GM12878 (cell line): ENCODE measurements around the gene PELI2. TPM values are rescaled to one million over a fixed set of nuclear protein-coding genes. Genes with fewer than 3 reads are reported as not detected.

ENCODE experiments used
- ATAC-seq: fragments of 200-7000 bp; cut with Tn5 transposase; 3 replicates; pipeline ENCODE4 v1.9.1; 2020; ENCODE audit warnings: mild to moderate bottlenecking, moderate library complexity
- BruUV-seq: library from RNA; stranded (reverse); fragments of 400-500 nt; replicated peaks from 2 replicates; lab custom pipeline; 2021; lab: Mats Ljungman, UMichigan
- CTCF ChIA-PET: fragments of 300-600 bp; sonication (Branson Sonifier 250); formaldehyde crosslinking; extraction: SDS; loops from one replicate; lab custom pipeline; 2021; ENCODE audit warnings: inconsistent platforms; lab: Yijun Ruan, JAX
- POLR2A ChIA-PET: fragments of 350-600 bp; formaldehyde crosslinking; extraction: SDS; loops from one replicate; lab custom pipeline; 2021; ENCODE audit warnings: inconsistent platforms; lab: Charles Lee
- RAD21 ChIA-PET: fragments of 300-600 bp; sonication (Branson Sonifier 250); formaldehyde crosslinking; loops from one replicate; lab custom pipeline; 2023; ENCODE audit warnings: antibody characterized with exemption; ENCODE audit not compliant: unreplicated experiment; lab: Charles Lee
- SMC1A ChIA-PET: fragments of 300-600 bp; sonication (Branson Sonifier 250); formaldehyde crosslinking; loops from one replicate; lab custom pipeline; 2023; ENCODE audit not compliant: unreplicated experiment, uncharacterized antibody; lab: Charles Lee
- DNase-seq: peaks from one replicate; pipeline ENCODE4 v3.0.0-alpha.2; 2011; ENCODE audit warnings: low read depth, low spot score
- FAIRE-seq: peaks from 3 replicates; lab custom pipeline; 2011; peaks lifted over from hg19 to GRCh38; lab: Jason Lieb, UNC
- H2AFZ ChIP-seq: 2 replicates; pipeline ENCODE4 v1.6.0; 2011; ENCODE audit warnings: low read depth, low read length, control low read depth; ENCODE audit not compliant: control insufficient read depth
- H3K27ac ChIP-seq: 2 replicates; pipeline ENCODE4 v1.5.1; 2011; ENCODE audit warnings: control low read depth; ENCODE audit not compliant: control insufficient read depth, insufficient read depth
- H3K27me3 ChIP-seq, 2 experiments: replicated peaks in 1 of 2; 2 replicates each; pipeline versions ENCODE4 v1.6.0 to v1.6.1; 2011; ENCODE audit warnings: low read length in 1 of 2; ENCODE audit not compliant: control insufficient read depth in 2 of 2, insufficient read depth in 2 of 2
- H3K36me3 ChIP-seq, 2 experiments: 2 replicates each; pipeline ENCODE4 v1.5.1; 2011; ENCODE audit warnings: low read length in 1 of 2; ENCODE audit not compliant: control insufficient read depth in 2 of 2, insufficient read depth in 2 of 2
- H3K4me1 ChIP-seq: 2 replicates; pipeline ENCODE4 v1.6.1; 2011; ENCODE audit warnings: mild to moderate bottlenecking, low read length, moderate library complexity, mixed read lengths; ENCODE audit not compliant: control insufficient read depth, insufficient read depth
- H3K4me2 ChIP-seq: 2 replicates; pipeline ENCODE4 v1.6.0; 2011; ENCODE audit warnings: control low read depth; ENCODE audit not compliant: control insufficient read depth, insufficient read depth
- H3K4me3 ChIP-seq: fragments of 200-600 bp; sonication (generic); 2 replicates; pipeline ENCODE4 v1.5.1; 2016
- H3K79me2 ChIP-seq: 2 replicates; pipeline ENCODE4 v1.6.0; 2011; ENCODE audit warnings: low read length; ENCODE audit not compliant: control insufficient read depth, insufficient read depth
- H3K9ac ChIP-seq: 2 replicates; pipeline ENCODE4 v1.8.0; 2011; ENCODE audit warnings: low read length, control low read depth, mixed read lengths; ENCODE audit not compliant: control insufficient read depth, insufficient read depth
- H3K9me3 ChIP-seq: replicated peaks from 3 replicates; pipeline ENCODE4 v1.5.1; 2011; ENCODE audit warnings: mild to moderate bottlenecking, low read length; ENCODE audit not compliant: control insufficient read depth, insufficient read depth
- H4K20me1 ChIP-seq: 2 replicates; pipeline ENCODE4 v1.6.0; 2011; ENCODE audit not compliant: control insufficient read depth, insufficient read depth
- BCL11A ChIP-seq: IDR thresholded peaks from 2 replicates; pipeline ENCODE4 v1.6.1; 2011; ENCODE audit warnings: low read depth, low read length
- E4F1 ChIP-seq: fragments of 450-650 bp; IDR thresholded peaks from 2 replicates; pipeline ENCODE4 v1.6.1; 2018; ENCODE audit warnings: borderline replicate concordance, mild to moderate bottlenecking; ENCODE audit not compliant: partially characterized antibody
- EZH2 ChIP-seq: IDR thresholded peaks from 2 replicates; pipeline ENCODE4 v1.6.1; 2012; ENCODE audit warnings: low read depth, mild to moderate bottlenecking, control low read depth, inconsistent platforms, low read length, borderline replicate concordance; ENCODE audit not compliant: control insufficient read depth
- FOXM1 ChIP-seq: IDR thresholded peaks from 2 replicates; pipeline ENCODE4 v1.6.1; 2012; ENCODE audit warnings: low read depth, mild to moderate bottlenecking, inconsistent platforms, low read length, moderate library complexity
- HDAC6 ChIP-seq: fragments of 200-600 bp; sonication (generic); IDR thresholded peaks from one replicate; pipeline ENCODE4 v1.8.0; 2017; ENCODE audit warnings: antibody characterized with exemption; ENCODE audit not compliant: unreplicated experiment
- IRF4 ChIP-seq: IDR thresholded peaks from 2 replicates; pipeline ENCODE4 v1.6.1; 2011; ENCODE audit warnings: low read depth, low read length
- SP1 ChIP-seq: IDR thresholded peaks from one replicate; pipeline ENCODE4 v1.6.1; 2011; ENCODE audit warnings: low read depth, low read length
- TCF12 ChIP-seq: IDR thresholded peaks from 2 replicates; pipeline ENCODE4 v1.6.1; 2011; ENCODE audit warnings: low read depth, mild to moderate bottlenecking, low read length
- TCF7 ChIP-seq: IDR thresholded peaks from 2 replicates; pipeline ENCODE4 v1.6.1; 2014; ENCODE audit warnings: antibody characterized with exemption, borderline replicate concordance
- ZNF592 ChIP-seq: fragments of 450-650 bp; IDR thresholded peaks from 2 replicates; pipeline ENCODE4 v1.6.1; 2017; ENCODE audit warnings: mild to moderate bottlenecking, moderate library complexity
- ZNF622 ChIP-seq: fragments of 450-650 bp; IDR thresholded peaks from 2 replicates; pipeline ENCODE4 v1.6.1; 2017; ENCODE audit warnings: mild to moderate bottlenecking, inconsistent platforms
- WGBS: methylation state at CpG from one replicate; pipeline ENCODE4 v1.1.6; 2016; ENCODE audit warnings: low lambda C conversion rate; ENCODE audit not compliant: insufficient replicate concordance, insufficient coverage; ENCODE audit errors: missing lambda C conversion rate; 5-methylcytosine and 5-hydroxymethylcytosine counted together
- in situ Hi-C: fragments of 300-500 bp; cut with MboI; formaldehyde crosslinking; loops from 9 replicates; pipeline ENCODE4 v1.14.3; 2018; ENCODE audit warnings: mixed read lengths
- intact Hi-C: fragments of 100-400 bp; cut with micrococcal nuclease; formaldehyde crosslinking; loops from one replicate; pipeline ENCODE4 v1.14.2; 2022; ENCODE audit not compliant: unreplicated experiment
- polyA plus RNA-seq, 11 experiments: library from polyadenylated mRNA; depleted of rRNA in 4 of 11; unstranded in 6 of 11; stranded (reverse) in 5 of 11; fragments of >200 nt; fragmentation: Nextera tagmentation in 4 of 11; fragmentation: Illumina TruSeq in 1 of 11; extraction: Ambion mirVana in 4 of 11; extraction: Trizol in 1 of 11; gene quantifications; 1 replicate in 1 of 11; 2 replicates in 10 of 11; pipeline versions ENCODE4 v1.2.1 to v1.2.3, GENCODE V29; 2011 to 2016; ENCODE audit warnings: inconsistent platforms in 2 of 11, missing spikeins in 2 of 11, low read depth in 1 of 11
- total RNA-seq, 4 experiments: library from RNA; depleted of rRNA in 3 of 4; stranded (reverse); fragments of >200 nt in 3 of 4; fragmentation: Illumina TruSeq in 1 of 4; extraction: Trizol in 1 of 4; gene quantifications; 2 replicates each; pipeline versions ENCODE4 v1.2.1 to v1.2.3, GENCODE V29; 2013 to 2021

The PELI2 gene
- total and polyA plus RNA-seq, 10 of the 15 experiments (the other 5 are each of a cell fraction or from before 2014, with no cell fraction given) = under 0.01 to 0.10 (median 0.01) TPM; not detected in 3

- Histone ChIP-seq H4K20me1 (no peaks in the 10 kb centered on the region), H3K79me2 (no peaks in the 10 kb centered on the region), H3K9me3 (no peaks in the 10 kb centered on the region), H3K27me3 (no peaks in the 10 kb centered on the region; a peak in 1 of 4 replicates), H3K9ac (no peak overlapping the region), H3K4me2 (no peak overlapping the region), H3K4me1 (no peaks in the 10 kb centered on the region), H3K27ac (no peak overlapping the region), H2AFZ (no peak overlapping the region), H3K36me3 (no peaks in the 10 kb centered on the region), H3K4me3 (no peak overlapping the region)
- ChIA-PET RAD21 (no interaction called here), SMC1A (interaction anchor here (0.5 to 1.1 kb wide), 2 partner anchors 15 to 306 kb away, joined by 3 read pairs; no protein-coding TSS in a partner anchor), CTCF (no interaction called here), POLR2A (no interaction called here)
- FAIRE-seq (no peak), DNase-seq (no peak), ATAC-seq (no peak)
- no TSS peak for BruUV-seq
- WGBS = 16% methylated on average over 5 of the region's 5 CpGs
- in situ Hi-C loops (no loop called here), intact Hi-C loops (no loop called here)
- TF ChIP-seq HDAC6 (no peak), E4F1 (no peak), EZH2 (no peak), TCF7 (no peak), ZNF592 (no peak), SP1 (no peak), IRF4 (no peak), BCL11A (no peak), TCF12 (no peak), ZNF622 (no peak), FOXM1 (no peak)
Measured at GRCh38 chr14:56268673-56269072, 150.5 kb downstream of the PELI2 start.
